H1 (cell line): ENCODE measurements around the gene CROCC. TPM values are rescaled to one million over a fixed set of nuclear protein-coding genes. Genes with fewer than 3 reads are reported as not detected.

Experiments
- CBX8 ChIP-seq: fragments of 300-800, 300-1000 bp; sonication (generic); IDR thresholded peaks from 2 replicates; pipeline ENCODE4 v1.7.1; 2016; ENCODE audit warnings: low read depth, low read length, borderline replicate concordance
- CHD7 ChIP-seq: fragments of 300-600 bp; sonication (generic); IDR thresholded peaks from 2 replicates; pipeline ENCODE4 v1.7.1; 2012; ENCODE audit warnings: low read length, moderate library complexity, mild to moderate bottlenecking, inconsistent platforms; ENCODE audit not compliant: insufficient replicate concordance
- EGR1 ChIP-seq: IDR thresholded peaks from 2 replicates; pipeline ENCODE4 v1.6.1; 2011; ENCODE audit warnings: low read depth, low read length, borderline replicate concordance
- EP300 ChIP-seq, 2 experiments: IDR thresholded peaks; 1 replicate in 1 of 2; 2 replicates in 1 of 2; pipeline ENCODE4 v1.6.1; 2011 to 2012; ENCODE audit warnings: low read depth in 2 of 2, low read length in 2 of 2, mild to moderate bottlenecking in 2 of 2, borderline replicate concordance in 1 of 2, inconsistent platforms in 1 of 2, moderate library complexity in 1 of 2
- GTF2F1 ChIP-seq: IDR thresholded peaks from 2 replicates; pipeline ENCODE4 v1.6.1; 2012; ENCODE audit warnings: low read depth, low read length, improper control_type of control experiment, borderline replicate concordance
- JUN ChIP-seq: IDR thresholded peaks from 2 replicates; pipeline ENCODE4 v1.6.1; 2011; ENCODE audit warnings: low read depth, mild to moderate bottlenecking, improper control_type of control experiment, low read length
- KDM4A ChIP-seq: IDR thresholded peaks from one replicate; pipeline ENCODE4 v1.7.1; 2012; ENCODE audit warnings: low read depth, mild to moderate bottlenecking, moderate library complexity, low read length, inconsistent platforms; ENCODE audit not compliant: severe bottlenecking
- NRF1 ChIP-seq: IDR thresholded peaks from 2 replicates; pipeline ENCODE4 v1.6.1; 2011; ENCODE audit warnings: mild to moderate bottlenecking, low read depth, low read length, improper control_type of control experiment
- POU5F1 ChIP-seq: IDR thresholded peaks from 2 replicates; pipeline ENCODE4 v1.6.1; 2011; ENCODE audit warnings: low read depth, mild to moderate bottlenecking, low read length, moderate library complexity
- RNF2 ChIP-seq: fragments of 200-900, 300-1000 bp; sonication (generic); IDR thresholded peaks from 2 replicates; pipeline ENCODE4 v1.7.1; 2016; ENCODE audit warnings: borderline replicate concordance, low read depth, mild to moderate bottlenecking, antibody characterized with exemption, low read length; ENCODE audit not compliant: poor library complexity, severe bottlenecking; ENCODE audit errors: missing control alignments
- SRF ChIP-seq: IDR thresholded peaks from 2 replicates; pipeline ENCODE4 v1.6.1; 2011; ENCODE audit warnings: mild to moderate bottlenecking, low read depth, low read length, moderate library complexity
- polyA plus RNA-seq, 7 experiments: library from polyadenylated mRNA; depleted of rRNA in 3 of 7; stranded (reverse) in 5 of 7; unstranded in 2 of 7; fragments of >200 nt in 5 of 7; fragments of 200-250 nt in 2 of 7; gene quantifications; 1 replicate in 5 of 7; 2 replicates in 1 of 7; 4 replicates in 1 of 7; pipeline versions ENCODE4 v1.2.1 to v1.2.3, GENCODE V29; 2011 to 2013; ENCODE audit warnings: missing spikeins in 2 of 7, mixed read lengths in 2 of 7
- total RNA-seq: library from RNA; stranded (reverse); fragmentation: NEBNext Ultra II Directional; extraction: Animal tissue kit (Norgen Biotek cat#: 25700); gene quantifications from 2 replicates; pipeline ENCODE4 v1.2.1, GENCODE V29; 2021

The CROCC gene
- total and polyA plus RNA-seq, 2 of the 8 experiments (the other 6 are each of a cell fraction or from before 2014, with no cell fraction given) = 12.1 to 39.5 TPM

- TF ChIP-seq CHD7 (no peak), NRF1 (no peak), EP300 (IDR thresholded peaks at IDR 0.05; ENCODE audit: borderline replicate concordance in 1 of 2, low read depth in 2 of 2, low read length in 2 of 2) (no peak), RNF2 (no peak), KDM4A (no peak), CBX8 (no peak), JUN (no peak), SRF (no peak), GTF2F1 (no peak), EGR1 (no peak), POU5F1 (no peak)
Observed at GRCh38 chr1:16986113-16986512, 64.4 kb downstream of the CROCC start (continued).
